ENCODE measurements around the gene PRKACG. TPM values are rescaled to one million over a fixed set of nuclear protein-coding genes. Genes with fewer than 3 reads are reported as not detected.

PRKACG gene
- total and polyA plus RNA-seq, 2 of the 8 experiments (the other 6 are each of a cell fraction or from before 2014, with no cell fraction given) = not detected

DNA sequence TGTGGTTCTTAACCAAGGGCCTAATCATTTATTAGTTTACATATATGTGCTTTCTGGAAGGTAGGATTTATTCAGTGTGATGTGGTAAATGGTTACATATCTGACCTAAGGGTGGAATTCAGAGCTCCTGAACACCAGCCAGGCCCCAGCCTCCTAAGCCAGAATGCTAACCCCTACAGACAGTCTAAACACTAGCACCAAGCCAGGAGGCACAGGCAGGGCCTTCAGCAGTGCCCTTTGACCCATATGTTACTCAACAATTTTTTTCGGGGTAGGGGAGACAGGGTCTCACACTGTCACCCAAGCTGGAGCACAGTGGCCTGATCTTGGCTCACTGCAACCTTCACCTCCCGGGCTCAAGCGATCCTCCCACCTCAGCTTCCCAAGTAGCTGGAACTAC, 40.3 kb downstream of the PRKACG start:
- no peak overlapping the region for H4K8ac ChIP-seq (ENCODE audit: extremely low read depth, insufficient read depth, low read length)
- no peak overlapping the region for H2BK5ac ChIP-seq (ENCODE audit: low read depth, low read length)
- FAIRE-seq (no peak), DNase-seq (ENCODE audit: low read depth in 1 of 2, low spot score in 2 of 2) (no peak)
- H2BK120ac ChIP-seq (replicated peaks; ENCODE audit: low read depth, low read length) = no peak overlapping the region
- no peaks in the 10 kb centered on the region for H3K79me1 ChIP-seq (ENCODE audit: low read depth, low read length)
- ChIA-PET POLR2A (ENCODE audit: partially characterized antibody) (interaction anchor here (0.8 kb wide), 1 partner anchor 12 kb away, joined by 4 read pairs; no protein-coding TSS in a partner anchor), CTCF (ENCODE audit: partially characterized antibody) (interaction anchor here (0.6 to 2.0 kb wide), 3 partner anchors 26 to 1783 kb away, joined by 3 to 5 read pairs (median 5); no protein-coding TSS in a partner anchor)
- H3K23ac ChIP-seq (ENCODE audit: insufficient read length) = no peak overlapping the region
- no peak overlapping the region for H3K18ac ChIP-seq (ENCODE audit: extremely low read depth, low read length)
- H4K5ac ChIP-seq (ENCODE audit: insufficient read length, low read depth, low read length) = no peak overlapping the region
- no peak overlapping the region for H4K91ac ChIP-seq (replicated peaks; ENCODE audit: insufficient read length, low read length)
- H3K56ac ChIP-seq (replicated peaks; ENCODE audit: insufficient read length, low read depth, low read length) = no peak overlapping the region
- 95% methylated on average over 3 of the region's 3 CpGs; no CpG with 5 or more reads in 1 of the 2 experiments for WGBS, 2 experiments (ENCODE audit: extremely low coverage in 1 of 2, insufficient coverage in 1 of 2, insufficient read length in 1 of 2, insufficient replicate concordance in 2 of 2, low coverage in 1 of 2, low lambda C conversion rate in 2 of 2, missing lambda C conversion rate in 1 of 2)
- H2BK15ac ChIP-seq (ENCODE audit: low read length) = no peak overlapping the region
- H3K4me3 ChIP-seq (ENCODE audit: extremely low read depth in 1 of 4, insufficient read depth in 2 of 4, low read depth in 3 of 4, low read length in 4 of 4) = no peak overlapping the region
- no peak overlapping the region for H2BK20ac ChIP-seq (ENCODE audit: low read length)
- H3K4me1 ChIP-seq (replicated peaks in 1 of 4; ENCODE audit: control insufficient read depth in 3 of 4, insufficient read depth in 4 of 4, low read length in 3 of 4) = no peaks in the 10 kb centered on the region
- 0 out of 8 replicates have a peak, but pooled peaks cover 0 to 2% (median 0%) of the 10 kb centered on the region in 4 experiments for H3K36me3 ChIP-seq (ENCODE audit: control insufficient read depth in 2 of 4, insufficient read depth in 4 of 4, low read length in 3 of 4)
- H2BK12ac ChIP-seq (ENCODE audit: low read depth, low read length) = no peak overlapping the region
- no peak overlapping the region for H3K4ac ChIP-seq (replicated peaks; ENCODE audit: insufficient read length, low read depth, low read length)
- no peak overlapping the region for H2AK5ac ChIP-seq (ENCODE audit: low read depth, low read length)
- no peaks in the 10 kb centered on the region for H4K20me1 ChIP-seq (replicated peaks in 1 of 2; ENCODE audit: control insufficient read depth in 1 of 2, insufficient read depth in 2 of 2, low read length in 2 of 2)
- no peaks in the 10 kb centered on the region for H3K23me2 ChIP-seq (ENCODE audit: low read depth, low read length)
- H3K14ac ChIP-seq (ENCODE audit: insufficient read length) = no peak overlapping the region
- no peak overlapping the region for H2AFZ ChIP-seq (ENCODE audit: low read length)
- H3K4me2 ChIP-seq (ENCODE audit: insufficient read depth in 1 of 2, low read depth in 2 of 2, low read length in 2 of 2) = no peak overlapping the region
- H3K27ac ChIP-seq (ENCODE audit: low read depth, low read length) = no peak overlapping the region
- TF ChIP-seq, protein P1, sequence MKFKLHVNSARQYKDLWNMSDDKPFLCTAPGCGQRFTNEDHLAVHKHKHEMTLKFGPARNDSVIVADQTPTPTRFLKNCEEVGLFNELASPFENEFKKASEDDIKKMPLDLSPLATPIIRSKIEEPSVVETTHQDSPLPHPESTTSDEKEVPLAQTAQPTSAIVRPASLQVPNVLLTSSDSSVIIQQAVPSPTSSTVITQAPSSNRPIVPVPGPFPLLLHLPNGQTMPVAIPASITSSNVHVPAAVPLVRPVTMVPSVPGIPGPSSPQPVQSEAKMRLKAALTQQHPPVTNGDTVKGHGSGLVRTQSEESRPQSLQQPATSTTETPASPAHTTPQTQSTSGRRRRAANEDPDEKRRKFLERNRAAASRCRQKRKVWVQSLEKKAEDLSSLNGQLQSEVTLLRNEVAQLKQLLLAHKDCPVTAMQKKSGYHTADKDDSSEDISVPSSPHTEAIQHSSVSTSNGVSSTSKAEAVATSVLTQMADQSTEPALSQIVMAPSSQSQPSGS (IDR thresholded peaks at IDR 0.05; ENCODE audit: low read length) = no peak
- TF ChIP-seq GTF2F1 (IDR thresholded peaks at IDR 0.05; ENCODE audit: borderline replicate concordance, low read depth, low read length) (no peak), EGR1 (IDR thresholded peaks at IDR 0.05; ENCODE audit: borderline replicate concordance, low read depth, low read length) (no peak), PHF8 (conservative IDR thresholded peaks at IDR 0.05; ENCODE audit: low read depth, low read length) (no peak), KDM5A (IDR thresholded peaks at IDR 0.05; ENCODE audit: low read length) (no peak), SP2 (IDR thresholded peaks at IDR 0.05; ENCODE audit: low read length) (no peak), BCL11A (IDR thresholded peaks at IDR 0.05; ENCODE audit: low read depth in 2 of 2, low read length in 2 of 2) (no peak), TEAD4 (IDR thresholded peaks at IDR 0.05; ENCODE audit: low read depth, low read length) (no peak), KDM4A (IDR thresholded peaks at IDR 0.05; ENCODE audit: low read depth, low read length, severe bottlenecking) (no peak), ASH2L (IDR thresholded peaks at IDR 0.05; ENCODE audit: low read length) (no peak), GABPA (IDR thresholded peaks at IDR 0.05; ENCODE audit: borderline replicate concordance, insufficient read depth, low read length) (no peak), SP1 (IDR thresholded peaks at IDR 0.05; ENCODE audit: low read depth, low read length) (no peak)
- peaks cover 9 to 11% of the 10 kb centered on the region in 2 experiments; a peak in 3 of 4 replicates for H3K9me3 ChIP-seq (ENCODE audit: insufficient read depth in 2 of 2, low read depth in 1 of 2, low read length in 1 of 2)
- H3K79me2 ChIP-seq (ENCODE audit: control insufficient read depth in 1 of 2, insufficient read depth in 2 of 2, low read length in 2 of 2) = no peaks in the 10 kb centered on the region
- H3K27me3 ChIP-seq (replicated peaks in 1 of 4; ENCODE audit: control insufficient read depth in 3 of 4, extremely low read depth in 1 of 4, insufficient read depth in 3 of 4, low read length in 3 of 4) = no peaks in the 10 kb centered on the region
- no peak overlapping the region for H3K9ac ChIP-seq (replicated peaks in 1 of 4; ENCODE audit: extremely low read depth in 1 of 4, low read depth in 3 of 4, low read length in 3 of 4)

All from H1 (cell line).